Left forelimb (tissue), 1 donor: ENCODE data around the gene CRADD.
"Not testable (repeated sequence)": the region's sequence is repeated elsewhere in the genome, so short reads cannot be mapped to it uniquely, and the experiment has no call there.

Experiments
- DNase-seq: peaks from one replicate; pipeline ENCODE4 v3.0.0-alpha.2; 2018; ENCODE audit warnings: low spot score

The CRADD gene

DNA sequence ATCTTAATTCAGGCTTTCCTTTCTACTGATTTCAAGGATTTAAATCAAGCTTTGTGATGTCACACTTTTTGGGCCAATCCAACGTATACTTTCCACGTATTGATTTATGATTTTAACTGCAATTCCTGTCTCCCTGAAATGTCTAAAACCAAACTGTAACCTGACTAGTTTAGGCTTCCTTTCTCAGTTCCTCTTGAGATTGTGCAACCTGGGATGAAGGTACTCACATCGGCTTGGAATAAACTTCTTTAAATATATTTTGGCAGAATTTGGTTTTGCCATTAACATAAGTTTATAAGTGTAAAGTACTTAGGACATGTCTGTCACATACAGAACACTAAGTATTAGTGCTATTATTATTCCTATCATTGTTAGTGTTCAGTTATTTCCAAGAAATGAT is 224.6 kb downstream of the CRADD start:
- DNase-seq = no peak

GRCh38 chr12:93902192-93902591 is 225.0 kb downstream of the CRADD start:
- no peak for DNase-seq

DNA sequence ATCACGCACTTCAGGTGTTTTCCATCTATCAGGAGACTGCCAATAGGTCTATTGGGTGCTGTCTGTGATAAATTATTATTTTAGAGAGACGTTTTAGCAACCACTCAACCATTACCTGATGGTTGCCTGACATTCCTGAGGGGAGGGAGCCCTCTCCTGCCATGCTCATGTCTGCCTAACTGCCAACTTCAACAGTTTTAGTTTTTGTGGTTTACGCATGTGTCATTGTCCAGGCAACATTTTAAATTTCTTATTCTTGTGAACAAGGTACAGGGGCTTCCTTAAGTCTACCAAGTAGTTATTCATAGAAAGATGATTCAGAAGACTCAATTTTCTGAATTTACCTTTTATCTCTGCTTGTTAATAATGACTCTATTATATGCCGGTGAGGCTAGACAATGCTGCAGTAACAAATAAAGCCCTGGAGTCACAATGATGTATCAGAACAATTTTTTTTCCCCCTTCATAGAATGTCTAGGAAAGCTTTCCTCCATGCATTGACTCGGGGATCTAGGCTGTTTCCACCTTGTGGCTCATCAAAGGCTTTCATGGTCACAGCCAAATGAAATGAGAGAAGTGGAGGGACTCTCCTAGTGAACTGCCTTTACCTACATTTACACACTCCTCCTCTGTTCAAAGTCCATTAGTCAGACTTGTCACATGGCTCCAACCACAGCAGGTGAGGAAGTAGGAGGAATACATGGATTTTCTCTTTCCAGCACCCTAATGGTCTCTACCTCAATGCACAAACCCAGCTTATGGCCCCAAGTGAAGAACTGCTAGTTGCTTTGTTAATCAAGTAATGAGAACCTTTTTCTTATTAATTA is 225.8 kb downstream of the CRADD start:
- no peak for DNase-seq

DNA sequence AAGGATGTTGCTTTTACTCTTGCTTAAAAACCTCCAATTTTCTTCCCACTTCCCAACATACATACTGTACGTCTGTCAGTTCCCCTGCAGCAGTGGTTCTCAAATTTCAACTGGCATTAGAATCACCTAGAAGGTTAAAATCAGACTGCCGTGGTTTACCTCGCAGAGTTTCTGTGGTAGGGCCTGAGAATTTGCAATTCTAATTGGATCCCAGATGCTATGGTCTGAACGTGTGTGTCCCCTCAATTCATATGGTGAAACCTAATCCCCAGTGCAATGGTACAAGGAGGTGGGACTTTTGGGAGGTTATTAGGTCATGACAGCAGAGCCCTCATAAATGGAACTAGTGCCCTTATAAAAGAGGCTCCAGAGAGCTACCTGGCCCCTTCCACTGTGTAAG is 226.9 kb downstream of the CRADD start:
- DNase-seq = no peak

- DNase-seq = no peak
Measured at GRCh38 chr12:93908264-93908663, 231.1 kb downstream of the CRADD start.

- no peak for DNase-seq
Measured at GRCh38 chr12:93908846-93909567, 231.8 kb downstream of the CRADD start.

GRCh38 chr12:93911396-93911795 is 234.2 kb downstream of the CRADD start:
- no peak for DNase-seq

DNA sequence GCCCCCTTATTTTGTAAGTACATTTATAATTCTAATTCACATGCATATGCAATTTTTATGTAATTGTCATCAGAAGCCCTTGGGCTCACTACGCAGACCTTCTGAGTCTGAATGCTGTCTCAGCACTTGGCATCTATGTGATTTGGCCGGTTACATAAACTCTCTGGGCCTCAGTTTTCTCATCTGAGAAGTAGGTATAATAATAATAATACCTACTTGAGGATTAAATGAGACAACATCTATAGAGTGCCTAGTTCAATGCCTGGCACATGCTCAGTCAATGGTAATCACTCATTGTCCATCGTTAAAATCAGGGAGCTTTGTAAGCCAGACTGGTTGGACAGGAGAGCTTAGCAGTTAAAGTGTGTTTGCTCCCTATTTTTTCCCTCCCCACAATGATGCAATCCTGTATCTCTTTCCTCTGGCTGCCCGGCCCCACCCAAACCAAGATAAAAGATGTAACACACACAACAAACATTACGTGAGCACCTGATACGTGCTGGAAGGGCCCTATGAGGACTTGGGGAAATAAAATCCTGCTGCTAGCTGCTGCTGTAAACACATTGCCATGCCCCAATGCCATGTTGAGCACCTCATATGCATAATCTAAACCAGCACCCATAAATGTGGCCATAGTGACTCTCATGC is 235.0 kb downstream of the CRADD start:
- no peak for DNase-seq

GRCh38 chr12:93913845-93914244 is 236.7 kb downstream of the CRADD start:
- DNase-seq = no peak

GRCh38 chr12:93914281-93914680 is 237.1 kb downstream of the CRADD start:
- DNase-seq = no peak

- DNase-seq = no peak
Measured at GRCh38 chr12:93915411-93915810, 238.2 kb downstream of the CRADD start.

DNA sequence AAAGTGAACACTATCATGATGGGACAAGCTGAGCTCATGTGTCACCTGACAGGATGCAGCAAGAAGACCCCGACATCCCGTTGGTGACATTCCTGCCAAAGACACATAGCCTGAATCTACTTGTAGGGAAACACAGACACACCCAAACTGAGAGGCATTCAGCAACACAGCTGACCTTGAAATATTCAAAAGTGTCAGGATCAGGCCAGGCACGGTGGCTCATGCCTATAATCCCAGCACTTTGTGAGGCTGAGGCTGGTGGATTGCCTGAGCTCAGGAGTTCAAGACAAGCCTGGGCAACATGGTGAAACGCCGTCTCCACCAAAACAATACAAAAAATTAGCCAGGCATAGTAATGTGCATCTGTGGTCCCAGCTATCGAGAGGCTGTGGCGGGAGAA is 239.2 kb downstream of the CRADD start:
- DNase-seq = no peak

GRCh38 chr12:93918262-93918661 is 241.1 kb downstream of the CRADD start:
- DNase-seq = no peak

GRCh38 chr12:93918900-93919299 is 241.7 kb downstream of the CRADD start:
- DNase-seq = no peak

- DNase-seq = no peak
Measured at GRCh38 chr12:93921521-93921920, 244.3 kb downstream of the CRADD start.

- no peak for DNase-seq
Measured at GRCh38 chr12:93922583-93923006, 245.4 kb downstream of the CRADD start.

- DNase-seq = no peak
Measured at GRCh38 chr12:93924367-93924766, 247.2 kb downstream of the CRADD start.

DNA sequence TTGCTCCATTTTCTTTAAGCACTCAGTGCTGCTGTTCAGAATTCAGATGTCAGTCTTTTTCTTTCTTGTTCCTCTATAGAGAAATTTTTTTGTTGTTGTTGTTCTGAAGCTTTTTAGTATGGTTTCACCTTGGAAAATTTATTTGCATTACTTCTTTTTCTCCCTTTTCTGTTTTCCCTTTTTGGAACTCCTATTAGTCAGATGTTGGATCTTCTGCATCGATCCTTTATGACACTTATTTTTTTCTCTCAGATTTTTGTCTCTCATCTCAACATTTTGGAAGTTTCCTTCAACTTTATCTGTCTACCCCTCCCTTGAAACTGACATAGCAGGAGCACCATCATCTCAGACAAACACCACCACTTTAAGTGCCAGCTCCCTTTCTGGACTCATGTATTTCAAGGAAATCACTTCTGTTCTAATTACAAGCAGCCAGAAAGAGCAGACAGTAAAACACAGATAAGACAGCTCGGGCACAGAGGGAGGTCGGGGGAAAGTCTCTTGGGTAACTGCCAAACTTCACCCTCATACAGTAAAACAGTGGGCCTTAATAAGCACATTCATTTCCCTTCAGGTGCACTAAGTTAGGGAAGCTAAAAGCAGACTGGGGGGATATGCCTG is 248.5 kb downstream of the CRADD start:
- no peak for DNase-seq

- DNase-seq = no peak
Measured at GRCh38 chr12:93926237-93926636, 249.1 kb downstream of the CRADD start.

- not testable (repeated sequence) for DNase-seq
Measured at GRCh38 chr12:93929081-93929480, 251.9 kb downstream of the CRADD start.

- no peak for DNase-seq
Measured at GRCh38 chr12:93937812-93938211, 260.6 kb downstream of the CRADD start.

DNA sequence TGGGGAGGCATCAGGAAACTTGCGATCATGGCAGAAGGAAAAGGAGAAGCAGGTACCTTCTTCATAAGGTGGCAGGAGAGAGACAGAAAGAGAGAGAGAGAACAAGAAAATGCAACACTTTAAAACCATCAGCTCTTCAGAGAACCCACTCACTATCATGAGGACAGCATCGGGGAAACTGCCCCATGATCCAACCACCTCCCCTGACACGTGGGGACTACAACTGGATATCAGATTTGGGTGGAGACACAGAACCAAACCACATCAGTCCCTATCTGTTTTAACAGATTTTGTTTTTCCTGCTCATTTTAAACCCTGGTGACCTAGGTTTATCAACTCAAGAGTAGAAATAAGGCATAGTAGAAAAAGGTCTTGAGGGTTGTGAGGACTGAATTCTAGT is 261.1 kb downstream of the CRADD start:
- no peak for DNase-seq

DNA sequence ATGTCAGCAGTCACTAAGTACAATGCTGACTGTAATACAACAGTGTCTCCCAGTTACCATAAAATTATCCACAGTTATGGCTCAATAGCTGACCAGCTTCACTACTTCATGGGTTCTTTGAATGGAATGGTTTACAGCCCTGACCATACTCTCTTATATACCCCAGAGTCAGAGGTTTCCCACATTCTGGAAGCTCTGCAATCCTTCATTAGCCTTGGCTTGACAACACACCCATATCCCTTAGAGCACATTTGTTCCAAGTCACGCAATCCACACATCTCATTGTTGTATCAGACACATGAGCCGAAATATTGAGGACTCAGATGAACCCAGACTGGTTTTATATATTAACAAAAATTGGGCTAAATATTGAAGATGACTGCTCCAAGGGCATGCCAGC is 261.8 kb downstream of the CRADD start:
- DNase-seq = no peak
